NCI-H69 (cell line): ENCODE results near the gene KCTD16.

Source experiments
- DNase-seq: peaks from one replicate; lab custom pipeline; 2025; lab: John Stamatoyannopoulos, UW

Gene KCTD16

GRCh38 chr5:144462577-144462976, 291.9 kb downstream of the KCTD16 start:
- DNase-seq = no peak

- DNase-seq = peak; percentile 51
Measured at GRCh38 chr5:144463481-144464223, 293.0 kb downstream of the KCTD16 start.

GRCh38 chr5:144464306-144464705, 293.6 kb downstream of the KCTD16 start:
- DNase-seq = peak; percentile 94

- DNase-seq = peak; percentile 90
Measured at GRCh38 chr5:144465441-144465840, 294.8 kb downstream of the KCTD16 start.

GRCh38 chr5:144467792-144468191, 297.1 kb downstream of the KCTD16 start:
- peak; percentile 98 for DNase-seq

GRCh38 chr5:144468571-144468970, 297.9 kb downstream of the KCTD16 start:
- DNase-seq = peak; percentile 97

GRCh38 chr5:144469106-144469505, 298.4 kb downstream of the KCTD16 start:
- peak; percentile 63 for DNase-seq

GRCh38 chr5:144472221-144472620, 301.5 kb downstream of the KCTD16 start:
- peak; percentile 77 for DNase-seq

- no peak for DNase-seq
Measured at GRCh38 chr5:144473650-144474049, 303.0 kb downstream of the KCTD16 start.

- no peak for DNase-seq
Measured at GRCh38 chr5:144478565-144478964, 307.9 kb downstream of the KCTD16 start.

- no peak for DNase-seq
Measured at GRCh38 chr5:144481861-144482260, 311.2 kb downstream of the KCTD16 start.

- no peak for DNase-seq
Measured at GRCh38 chr5:144484124-144484897, 313.6 kb downstream of the KCTD16 start.

- DNase-seq = no peak
Measured at GRCh38 chr5:144485540-144485939, 314.9 kb downstream of the KCTD16 start.

GRCh38 chr5:144487207-144487606, 316.5 kb downstream of the KCTD16 start:
- peak; percentile 44 for DNase-seq

GRCh38 chr5:144487761-144488160, 317.1 kb downstream of the KCTD16 start:
- DNase-seq = peak; percentile 67

GRCh38 chr5:144503123-144503522, 332.4 kb downstream of the KCTD16 start:
- DNase-seq = no peak

- DNase-seq = peak; percentile 92
Measured at GRCh38 chr5:144504929-144505577, 334.4 kb downstream of the KCTD16 start.

- no peak for DNase-seq
Measured at GRCh38 chr5:144510845-144511579, 340.3 kb downstream of the KCTD16 start.

GRCh38 chr5:144511580-144512072, 341.0 kb downstream of the KCTD16 start:
- DNase-seq = no peak

GRCh38 chr5:144522698-144523097, 352.0 kb downstream of the KCTD16 start:
- no peak for DNase-seq

GRCh38 chr5:144525000-144525399, 354.3 kb downstream of the KCTD16 start:
- no peak for DNase-seq

- peak; percentile 57 for DNase-seq
Measured at GRCh38 chr5:144531188-144531587, 360.5 kb downstream of the KCTD16 start.
